Endothelial cell of umbilical vein (primary cell): ENCODE measurements around the gene AURKAIP1. TPM values are rescaled to one million over a fixed set of nuclear protein-coding genes. Genes with fewer than 3 reads are reported as not detected.

Experiments
- BruUV-seq: library from RNA; stranded (reverse); fragments of 400-500 nt; replicated peaks from 2 replicates; lab custom pipeline; 2021; lab: Mats Ljungman, UMichigan
- CTCF ChIA-PET: fragments of 300-600, 350-600 bp; sonication (Branson Sonifier 250); formaldehyde crosslinking; loops from one replicate; lab custom pipeline; 2021; ENCODE audit warnings: antibody characterized with exemption, inconsistent platforms; lab: Charles Lee
- POLR2A ChIA-PET: fragments of 300-600, 350-600 bp; sonication (Branson Sonifier 250); formaldehyde crosslinking; loops from one replicate; lab custom pipeline; 2021; ENCODE audit warnings: antibody characterized with exemption, inconsistent platforms; lab: Charles Lee
- DNase-seq: peaks from one replicate; pipeline ENCODE4 v3.0.0-alpha.2; 2011; ENCODE audit warnings: low read depth, low spot score
- FAIRE-seq: peaks from 2 replicates; lab custom pipeline; 2011; peaks lifted over from hg19 to GRCh38; lab: Jason Lieb, UNC
- H2AFZ ChIP-seq: 2 replicates; pipeline ENCODE4 v1.6.0; 2012; ENCODE audit warnings: low read depth, low read length, control low read depth, inconsistent platforms
- H3K27ac ChIP-seq: 2 replicates; pipeline ENCODE4 v1.5.1; 2011; ENCODE audit warnings: low read depth, mild to moderate bottlenecking, control low read depth, low read length, moderate library complexity; ENCODE audit not compliant: insufficient read depth
- H3K27me3 ChIP-seq, 2 experiments: 2 replicates each; pipeline versions ENCODE4 v1.6.0 to v1.6.1; 2011; ENCODE audit warnings: low read length in 2 of 2, mixed read lengths in 1 of 2; ENCODE audit not compliant: control insufficient read depth in 2 of 2, insufficient read depth in 2 of 2
- H3K36me3 ChIP-seq, 2 experiments: 2 replicates in 1 of 2; 3 replicates in 1 of 2; pipeline ENCODE4 v1.5.1; 2011; ENCODE audit warnings: low read length in 2 of 2, mild to moderate bottlenecking in 1 of 2, moderate library complexity in 1 of 2; ENCODE audit not compliant: control insufficient read depth in 2 of 2, insufficient read depth in 2 of 2; ENCODE audit errors: extremely low read depth in 1 of 2
- H3K4me1 ChIP-seq: 3 replicates; pipeline ENCODE4 v1.5.1; 2011; ENCODE audit warnings: mild to moderate bottlenecking, low read length; ENCODE audit not compliant: control insufficient read depth, insufficient read depth; ENCODE audit errors: extremely low read depth
- H3K4me2 ChIP-seq: 2 replicates; pipeline ENCODE4 v1.6.1; 2011; ENCODE audit warnings: low read length, control low read depth, mixed read lengths; ENCODE audit not compliant: insufficient read depth
- H3K4me3 ChIP-seq, 3 experiments: fragments of 200-600 bp in 1 of 3; sonication (generic), shearing (Covaris generic) in 1 of 3; replicated peaks in 1 of 3; 2 replicates each; pipeline ENCODE4 v1.5.1; 2011 to 2016; ENCODE audit warnings: control low read depth in 3 of 3, low read length in 3 of 3, mild to moderate bottlenecking in 2 of 3, inconsistent platforms in 1 of 3, low read depth in 1 of 3, moderate library complexity in 1 of 3; ENCODE audit not compliant: insufficient read depth in 1 of 3
- H3K79me2 ChIP-seq: 2 replicates; pipeline ENCODE4 v1.6.0; 2012; ENCODE audit warnings: low read length, inconsistent platforms; ENCODE audit not compliant: control insufficient read depth, insufficient read depth
- H3K9ac ChIP-seq: replicated peaks from 2 replicates; pipeline ENCODE3; 2011; ENCODE audit warnings: low read length, control low read depth; ENCODE audit not compliant: insufficient read depth; ENCODE audit errors: extremely low read depth
- H3K9me1 ChIP-seq: replicated peaks from 3 replicates; pipeline ENCODE4 v1.6.0; 2011; ENCODE audit warnings: mild to moderate bottlenecking, low read length; ENCODE audit not compliant: control insufficient read depth, insufficient read depth; ENCODE audit errors: extremely low read depth
- H3K9me3 ChIP-seq: replicated peaks from 2 replicates; pipeline ENCODE4 v1.5.1; 2012; ENCODE audit warnings: low read length, inconsistent platforms; ENCODE audit not compliant: control insufficient read depth, insufficient read depth
- H4K20me1 ChIP-seq: replicated peaks from 2 replicates; pipeline ENCODE3; 2011; ENCODE audit warnings: mild to moderate bottlenecking, low read length; ENCODE audit not compliant: control insufficient read depth, insufficient read depth; ENCODE audit errors: extremely low read depth
- CTCF ChIP-seq, 2 donors: IDR thresholded peaks; 1 replicate in 1 of 2; 2 replicates in 1 of 2; pipeline ENCODE4 v1.5.1; 2011; ENCODE audit warnings: low read length in 2 of 2, mild to moderate bottlenecking in 2 of 2, moderate library complexity in 2 of 2, control low read depth in 1 of 2, inconsistent platforms in 1 of 2, low read depth in 1 of 2; ENCODE audit not compliant: insufficient read depth in 1 of 2; ENCODE audit errors: extremely low read depth in 1 of 2
- EZH2 ChIP-seq: IDR thresholded peaks from 2 replicates; pipeline ENCODE4 v1.6.1; 2012; ENCODE audit warnings: borderline replicate concordance, low read depth, mild to moderate bottlenecking, moderate library complexity, low read length, inconsistent platforms; ENCODE audit not compliant: severe bottlenecking
- FOS ChIP-seq: IDR thresholded peaks from 2 replicates; pipeline ENCODE4 v1.6.1; 2011; ENCODE audit warnings: mild to moderate bottlenecking, low read length, moderate library complexity, borderline replicate concordance; ENCODE audit not compliant: insufficient read depth
- GATA2 ChIP-seq: IDR thresholded peaks from 2 replicates; pipeline ENCODE4 v1.7.0; 2011; ENCODE audit warnings: low read depth, mild to moderate bottlenecking, moderate library complexity, mixed read lengths, low read length; ENCODE audit not compliant: insufficient read length, insufficient read depth
- JUN ChIP-seq: IDR thresholded peaks from 2 replicates; pipeline ENCODE4 v1.6.1; 2011; ENCODE audit warnings: borderline replicate concordance, low read depth; ENCODE audit not compliant: insufficient read length, insufficient read depth
- MAX ChIP-seq: IDR thresholded peaks from 2 replicates; pipeline ENCODE4 v1.6.1; 2011; ENCODE audit not compliant: insufficient read depth, insufficient read length
- MYC ChIP-seq: IDR thresholded peaks from one replicate; pipeline ENCODE4 v1.6.1; 2011; ENCODE audit warnings: mild to moderate bottlenecking, low read depth, low read length
- POLR2A ChIP-seq: IDR thresholded peaks from 2 replicates; pipeline ENCODE4 v1.6.1; 2012; ENCODE audit warnings: low read depth, mild to moderate bottlenecking, control low read depth, low read length
- POLR2AphosphoS5 ChIP-seq: IDR thresholded peaks from 2 replicates; pipeline ENCODE4 v1.6.1; 2012; ENCODE audit warnings: low read depth, mild to moderate bottlenecking, control low read depth, low read length, moderate library complexity; ENCODE audit not compliant: insufficient read depth
- dilution Hi-C: fragments of 300-500 bp; cut with MboI; formaldehyde crosslinking; loops from one replicate; pipeline ENCODE4 v1.15.0; 2019; ENCODE audit warnings: low sequenced_read_pairs; ENCODE audit not compliant: extremely low pct_ligation_motif_present
- intact Hi-C: fragments of 100-400 bp; cut with micrococcal nuclease; formaldehyde crosslinking; loops from one replicate; pipeline ENCODE4 v1.10.0; 2022
- polyA plus RNA-seq, 4 experiments: library from polyadenylated mRNA; depleted of rRNA in 3 of 4; stranded (reverse) in 3 of 4; unstranded in 1 of 4; fragments of >200 nt; gene quantifications; 2 replicates each; pipeline versions ENCODE4 v1.2.1 to v1.2.3, GENCODE V29; 2011 to 2012; ENCODE audit warnings: missing spikeins in 1 of 4
- total RNA-seq: library from RNA; stranded (reverse); gene quantifications from 2 replicates; pipeline ENCODE4 v1.2.3, GENCODE V29; 2021

Gene AURKAIP1
- total and polyA plus RNA-seq, 2 donors (not counting 3 experiments of a cell fraction or from before 2014, with no cell fraction given), result 73.3 to 151 TPM

- ChIA-PET POLR2A (no interaction called here), CTCF (interaction anchor here (1.1 to 2.4 kb wide), 10 partner anchors 14 to 70 kb away, joined by 3 to 9 read pairs (median 4); partner anchors contain the start of genes CCNL2 and DVL1)
- Histone ChIP-seq H4K20me1 (no peaks in the 10 kb centered on the region), H2AFZ (no peak overlapping the region), H3K9ac (no peak overlapping the region), H3K4me3 (no peak overlapping the region), H3K9me1 (no peaks in the 10 kb centered on the region), H3K79me2 (peaks cover 19% of the 10 kb centered on the region), H3K4me2 (no peak overlapping the region), H3K4me1 (peaks cover 13% of the 10 kb centered on the region), H3K27ac (no peak overlapping the region), H3K36me3 (peaks cover 0 to 3% of the 10 kb centered on the region in 2 experiments), H3K27me3 (no peaks in the 10 kb centered on the region), H3K9me3 (no peaks in the 10 kb centered on the region)
- BruUV-seq, result no TSS peak
- TF ChIP-seq FOS, result no peak
- TF ChIP-seq POLR2A, result no peak
- no peak for TF ChIP-seq POLR2AphosphoS5
- no peak for TF ChIP-seq MAX
- TF ChIP-seq CTCF (IDR thresholded peaks at IDR 0.05; ENCODE audit: extremely low read depth in 1 of 2, insufficient read depth in 1 of 2, low read depth in 1 of 2, low read length in 2 of 2), result no peak
- no peak for TF ChIP-seq MYC
- no peak for TF ChIP-seq EZH2
- no peak for TF ChIP-seq JUN
- TF ChIP-seq GATA2, result no peak
- DNase-seq (no peak), FAIRE-seq (no peak)
- intact Hi-C loops (no loop called here), dilution Hi-C loops (no loop called here)
Measured at GRCh38 chr1:1371364-1371745, 3.7 kb downstream of the AURKAIP1 start.
